ENCODE data around the gene SEBOX. TPM values are rescaled to one million over a fixed set of nuclear protein-coding genes. Genes with fewer than 3 reads are reported as not detected.

Gene SEBOX
- total RNA-seq, 1 experiment from 2014 or later = not detected

GRCh38 chr17:28402224-28402630, 37.2 kb upstream of the SEBOX start:
- ATAC-seq = no peak
- TF ChIP-seq EZH2phosphoT487 (IDR thresholded peaks at IDR 0.05; ENCODE audit: borderline replicate concordance, low read length) = no peak
- no peak for TF ChIP-seq CTCF (conservative IDR thresholded peaks at IDR 0.05; ENCODE audit: low read depth, low read length)
- TF ChIP-seq EZH2 (IDR thresholded peaks at IDR 0.05; ENCODE audit: low read length, unreplicated experiment) = no peak
- CTCF ChIA-PET = no interaction called here

GRCh38 chr17:28399808-28400207, 34.8 kb upstream of the SEBOX start:
- Histone ChIP-seq H3K4me2 (ENCODE audit: low read length) (no peak overlapping the region), H3K4me1 (ENCODE audit: insufficient read depth, low read length) (peaks cover 13% of the 10 kb centered on the region), H3K27ac (ENCODE audit: low read length) (no peak overlapping the region), H4K20me1 (ENCODE audit: low read length) (no peaks in the 10 kb centered on the region), H2AFZ (ENCODE audit: low read length) (no peak overlapping the region), H3K27me3 (ENCODE audit: low read length) (no peaks in the 10 kb centered on the region), H3F3A (ENCODE audit: low read length, unreplicated experiment) (no peaks in the 10 kb centered on the region), H3K36me3 (ENCODE audit: low read depth, low read length) (no peaks in the 10 kb centered on the region), H3K79me2 (ENCODE audit: low read length) (peaks cover 12% of the 10 kb centered on the region; the same call in 1 of the 2 replicates), H3K4me3 (ENCODE audit: low read length) (no peak overlapping the region), H3K9me3 (ENCODE audit: low read length) (no peaks in the 10 kb centered on the region), H3K9ac (ENCODE audit: low read length) (no peak overlapping the region), H3K9me2 (replicated peaks; ENCODE audit: low read length) (no peaks in the 10 kb centered on the region)
- no peak for DNase-seq
- POLR2A ChIA-PET (ENCODE audit: unreplicated experiment) = no interaction called here
- CTCF ChIA-PET = interaction anchor here (0.5 kb wide), 1 partner anchor 152 kb away, joined by 3 read pairs; no protein-coding TSS in a partner anchor
- BruUV-seq (replicated peaks) = no TSS peak
- no peak for TF ChIP-seq EZH2phosphoT487 (IDR thresholded peaks at IDR 0.05; ENCODE audit: borderline replicate concordance, low read length)
- TF ChIP-seq CTCF (conservative IDR thresholded peaks at IDR 0.05; ENCODE audit: low read depth, low read length) = no peak
- TF ChIP-seq EZH2 (IDR thresholded peaks at IDR 0.05; ENCODE audit: low read length, unreplicated experiment) = no peak
- no peak for ATAC-seq
- intact Hi-C loops (cut with micrococcal nuclease) = loop anchor here (10.0 kb wide), 1 partner anchor 145 kb away; no protein-coding TSS in a partner anchor

More at GRCh38 chr17:28402224-28402630, 37.2 kb upstream of the SEBOX start:
- H3K27me3 ChIP-seq (ENCODE audit: low read length) = no peaks in the 10 kb centered on the region
- no peak overlapping the region for H3K27ac ChIP-seq (ENCODE audit: low read length)
- POLR2A ChIA-PET (ENCODE audit: unreplicated experiment) = no interaction called here
- BruUV-seq (replicated peaks) = no TSS peak
- peak; percentile 36 for DNase-seq
- no peak overlapping the region for H3K4me2 ChIP-seq (ENCODE audit: low read length)
- no peaks in the 10 kb centered on the region for H3K9me2 ChIP-seq (replicated peaks; ENCODE audit: low read length)
- H4K20me1 ChIP-seq (ENCODE audit: low read length) = no peaks in the 10 kb centered on the region
- H3K4me1 ChIP-seq (ENCODE audit: insufficient read depth, low read length) = peaks cover 20% of the 10 kb centered on the region
- intact Hi-C loops (cut with micrococcal nuclease) = loop anchor here (10.0 kb wide), 1 partner anchor 143 kb away; no protein-coding TSS in a partner anchor
- H3K9ac ChIP-seq (ENCODE audit: low read length) = no peak overlapping the region
- H3K79me2 ChIP-seq (ENCODE audit: low read length) = peaks cover 22% of the 10 kb centered on the region
- no peaks in the 10 kb centered on the region for H3K9me3 ChIP-seq (ENCODE audit: low read length)
- H3K36me3 ChIP-seq (ENCODE audit: low read depth, low read length) = no peaks in the 10 kb centered on the region
- no peaks in the 10 kb centered on the region for H3F3A ChIP-seq (ENCODE audit: low read length, unreplicated experiment)
- H3K4me3 ChIP-seq (ENCODE audit: low read length) = no peak overlapping the region
- no peak overlapping the region for H2AFZ ChIP-seq (ENCODE audit: low read length)

GRCh38 chr17:28398280-28398981, 33.4 kb upstream of the SEBOX start:
- intact Hi-C loops (cut with micrococcal nuclease) = no loop called here
- ATAC-seq (no peak), DNase-seq (no peak)
- Histone ChIP-seq H3K27me3 (ENCODE audit: low read length) (no peaks in the 10 kb centered on the region), H3F3A (ENCODE audit: low read length, unreplicated experiment) (no peaks in the 10 kb centered on the region), H3K4me3 (ENCODE audit: low read length) (no peak overlapping the region), H3K36me3 (ENCODE audit: low read depth, low read length) (no peaks in the 10 kb centered on the region), H3K79me2 (ENCODE audit: low read length) (no peaks in the 10 kb centered on the region), H3K4me1 (ENCODE audit: insufficient read depth, low read length) (peaks cover 9% of the 10 kb centered on the region), H3K9me2 (replicated peaks; ENCODE audit: low read length) (no peaks in the 10 kb centered on the region), H3K9ac (ENCODE audit: low read length) (no peak overlapping the region), H2AFZ (ENCODE audit: low read length) (no peak overlapping the region), H3K27ac (ENCODE audit: low read length) (no peak overlapping the region), H3K4me2 (ENCODE audit: low read length) (no peak overlapping the region), H4K20me1 (ENCODE audit: low read length) (no peaks in the 10 kb centered on the region), H3K9me3 (ENCODE audit: low read length) (no peaks in the 10 kb centered on the region)
- ChIA-PET CTCF (no interaction called here), POLR2A (ENCODE audit: unreplicated experiment) (no interaction called here)
- TSS peak; percentile 1 for BruUV-seq (replicated peaks)
- no peak for TF ChIP-seq EZH2phosphoT487 (IDR thresholded peaks at IDR 0.05; ENCODE audit: borderline replicate concordance, low read length)
- no peak for TF ChIP-seq CTCF (conservative IDR thresholded peaks at IDR 0.05; ENCODE audit: low read depth, low read length)
- TF ChIP-seq EZH2 (IDR thresholded peaks at IDR 0.05; ENCODE audit: low read length, unreplicated experiment) = no peak
